HEK293 (cell line): Measurements from ENCODE around the gene HNRNPUL2.

Source experiments
- CTCF ChIA-PET: fragments of 350-600 bp; formaldehyde crosslinking; extraction: SDS; loops from one replicate; lab custom pipeline; 2021; ENCODE audit warnings: antibody characterized with exemption; lab: Yijun Ruan, JAX
- POLR2A ChIA-PET: fragments of 300-600 bp; formaldehyde crosslinking; extraction: SDS; loops from one replicate; lab custom pipeline; 2020; ENCODE audit warnings: antibody characterized with exemption, inconsistent platforms; lab: Yijun Ruan, JAX
- H3K27ac ChIP-seq: fragments of 200-500 bp; sonication (Bioruptor generic); 2 replicates; pipeline ENCODE4 v1.5.1; 2014; ENCODE audit warnings: low read depth, low read length, control low read depth, inconsistent platforms; ENCODE audit errors: extremely low read depth
- H3K36me3 ChIP-seq, 2 experiments: fragments of 200-500 bp in 1 of 2; sonication (Bioruptor generic) in 1 of 2; 1 replicate in 1 of 2; 2 replicates in 1 of 2; pipeline ENCODE4 v1.5.1; 2014 to 2017; ENCODE audit warnings: inconsistent platforms in 2 of 2, low read length in 2 of 2; ENCODE audit not compliant: control insufficient read depth in 2 of 2, insufficient read depth in 1 of 2
- H3K4me1 ChIP-seq: fragments of 200-500 bp; sonication (Bioruptor generic); 2 replicates; pipeline ENCODE4 v1.5.1; 2014; ENCODE audit warnings: mild to moderate bottlenecking, low read length, inconsistent platforms; ENCODE audit not compliant: control insufficient read depth, insufficient read depth
- H3K4me3 ChIP-seq: 2 replicates; pipeline ENCODE4 v1.5.1; 2011; ENCODE audit warnings: low read depth, mild to moderate bottlenecking, control low read depth, low read length, moderate library complexity
- H3K9me3 ChIP-seq: fragments of 200-500 bp; sonication (Bioruptor generic); 2 replicates; pipeline ENCODE4 v1.5.1; 2014; ENCODE audit warnings: low read depth, low read length, inconsistent platforms; ENCODE audit not compliant: control insufficient read depth, insufficient read depth
- SETDB1 ChIP-seq: IDR thresholded peaks from one replicate; pipeline ENCODE4 v1.6.1; 2017; ENCODE audit warnings: mild to moderate bottlenecking, low read length, moderate library complexity, mixed read lengths; ENCODE audit not compliant: insufficient read length
- ZBTB21 ChIP-seq: fragments of 450-650 bp; formaldehyde crosslinking; IDR thresholded peaks from 2 replicates; pipeline ENCODE4 v1.5.1; 2017; ENCODE audit warnings: missing biosample characterization, missing genetic modification characterization
- ZFHX2 ChIP-seq: fragments of 450-650 bp; formaldehyde crosslinking; conservative IDR thresholded peaks from 2 replicates; pipeline ENCODE4 v1.5.1; 2016; ENCODE audit warnings: missing biosample characterization, missing genetic modification characterization
- ZFP37 ChIP-seq: fragments of 450-650 bp; formaldehyde crosslinking; IDR thresholded peaks from 2 replicates; pipeline ENCODE4 v1.5.1; 2016; ENCODE audit warnings: missing biosample characterization, missing genetic modification characterization
- ZNF114 ChIP-seq: fragments of 450-650 bp; formaldehyde crosslinking; IDR thresholded peaks from 2 replicates; pipeline ENCODE4 v1.5.0; 2017; ENCODE audit warnings: missing biosample characterization, missing genetic modification characterization
- ZNF174 ChIP-seq: fragments of 450-650 bp; formaldehyde crosslinking; IDR thresholded peaks from 2 replicates; pipeline ENCODE4 v1.5.0; 2017; ENCODE audit warnings: missing biosample characterization, mild to moderate bottlenecking, missing genetic modification characterization
- ZNF211 ChIP-seq: fragments of 450-650 bp; formaldehyde crosslinking; IDR thresholded peaks from 2 replicates; pipeline ENCODE4 v1.5.1; 2016; ENCODE audit warnings: low read depth, missing biosample characterization, missing genetic modification characterization
- ZNF24 ChIP-seq: fragments of 450-650 bp; formaldehyde crosslinking; IDR thresholded peaks from 2 replicates; pipeline ENCODE4 v1.5.1; 2016; ENCODE audit warnings: missing biosample characterization, missing genetic modification characterization
- ZNF274 ChIP-seq, 2 experiments: fragments of 200-500 bp in 1 of 2; fragments of 450-650 bp in 1 of 2; sonication (Bioruptor generic) in 1 of 2; formaldehyde crosslinking in 1 of 2; IDR thresholded peaks; 2 replicates each; pipeline versions ENCODE4 v1.5.1 to v1.6.1; 2014 to 2016; ENCODE audit warnings: borderline replicate concordance in 1 of 2, inconsistent platforms in 1 of 2, low read length in 1 of 2, missing biosample characterization in 1 of 2, missing genetic modification characterization in 1 of 2
- ZNF292 ChIP-seq: fragments of 450-650 bp; formaldehyde crosslinking; IDR thresholded peaks from 2 replicates; pipeline ENCODE4 v1.5.1; 2016; ENCODE audit warnings: low read depth, missing biosample characterization, missing genetic modification characterization, borderline replicate concordance
- ZNF335 ChIP-seq: fragments of 450-650 bp; formaldehyde crosslinking; conservative IDR thresholded peaks from 2 replicates; pipeline ENCODE4 v1.5.1; 2016; ENCODE audit warnings: missing biosample characterization, missing genetic modification characterization
- ZNF416 ChIP-seq: fragments of 450-650 bp; formaldehyde crosslinking; IDR thresholded peaks from 2 replicates; pipeline ENCODE4 v1.5.1; 2016; ENCODE audit warnings: missing biosample characterization, missing genetic modification characterization
- ZNF48 ChIP-seq: fragments of 450-650 bp; formaldehyde crosslinking; IDR thresholded peaks from 2 replicates; pipeline ENCODE4 v1.5.1; 2016; ENCODE audit warnings: missing biosample characterization, missing genetic modification characterization
- ZNF514 ChIP-seq: fragments of 450-650 bp; formaldehyde crosslinking; IDR thresholded peaks from 2 replicates; pipeline ENCODE4 v1.5.1; 2016; ENCODE audit warnings: missing biosample characterization, missing genetic modification characterization
- ZNF558 ChIP-seq: fragments of 450-650 bp; formaldehyde crosslinking; IDR thresholded peaks from 2 replicates; pipeline ENCODE4 v1.5.1; 2016; ENCODE audit warnings: missing biosample characterization, missing genetic modification characterization
- ZNF596 ChIP-seq: fragments of 450-650 bp; IDR thresholded peaks from 2 replicates; pipeline ENCODE4 v1.5.0; 2018; ENCODE audit warnings: missing biosample characterization, mild to moderate bottlenecking, missing genetic modification characterization, moderate library complexity
- ZNF670 ChIP-seq: fragments of 450-650 bp; formaldehyde crosslinking; IDR thresholded peaks from 2 replicates; pipeline ENCODE4 v1.5.1; 2016; ENCODE audit warnings: missing biosample characterization, missing genetic modification characterization, low read depth
- ZSCAN16 ChIP-seq: fragments of 450-650 bp; formaldehyde crosslinking; IDR thresholded peaks from 2 replicates; pipeline ENCODE4 v1.5.1; 2016; ENCODE audit warnings: missing biosample characterization, missing genetic modification characterization
- ZXDB ChIP-seq: fragments of 450-650 bp; formaldehyde crosslinking; IDR thresholded peaks from 2 replicates; pipeline ENCODE4 v1.5.1; 2016; ENCODE audit warnings: missing biosample characterization, missing genetic modification characterization
- TF ChIP-seq, protein P1 (sequence below): fragments of 450-650 bp; formaldehyde crosslinking; IDR thresholded peaks from 2 replicates; pipeline ENCODE4; 2016; ENCODE audit warnings: missing biosample characterization, missing genetic modification characterization

HNRNPUL2 gene

DNA sequence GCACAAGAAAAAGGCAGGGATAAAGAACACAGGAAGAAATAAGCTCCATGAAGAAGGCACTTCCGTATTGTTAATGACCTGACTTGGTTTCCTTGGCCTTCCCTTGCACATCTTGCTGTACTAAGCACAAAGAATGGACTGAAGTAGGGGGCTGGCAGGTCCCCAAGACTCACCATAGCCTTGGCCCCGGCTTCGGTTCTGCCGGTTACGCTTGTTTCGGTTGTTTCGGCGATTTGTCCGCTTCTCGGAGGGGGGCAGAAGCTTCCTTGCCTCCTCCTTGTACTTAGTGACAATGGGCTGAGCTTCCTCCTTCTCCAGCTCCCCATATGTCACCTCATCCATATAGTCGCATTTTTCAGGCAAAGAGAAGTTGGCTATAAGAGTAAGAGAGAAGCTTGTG is 10.4 kb downstream of the HNRNPUL2 start:
- H3K36me3 ChIP-seq: peaks cover 38 to 96% of the 10 kb centered on the region in 2 experiments
- no peak overlapping the region for H3K27ac ChIP-seq
- H3K4me3 ChIP-seq: no peak overlapping the region
- TF ChIP-seq ZNF114 (tag by site-specific recombination) (no peak), ZNF670 (tag by site-specific recombination) (no peak), ZFP37 (no peak), ZNF174 (tag by site-specific recombination) (no peak), ZSCAN16 (tag by site-specific recombination) (no peak), ZNF558 (no peak), ZNF335 (tag by site-specific recombination) (no peak), ZNF48 (tag by site-specific recombination) (no peak), ZNF211 (tag by site-specific recombination) (no peak), ZXDB (tag by site-specific recombination) (no peak)
- TF ChIP-seq, protein P1, sequence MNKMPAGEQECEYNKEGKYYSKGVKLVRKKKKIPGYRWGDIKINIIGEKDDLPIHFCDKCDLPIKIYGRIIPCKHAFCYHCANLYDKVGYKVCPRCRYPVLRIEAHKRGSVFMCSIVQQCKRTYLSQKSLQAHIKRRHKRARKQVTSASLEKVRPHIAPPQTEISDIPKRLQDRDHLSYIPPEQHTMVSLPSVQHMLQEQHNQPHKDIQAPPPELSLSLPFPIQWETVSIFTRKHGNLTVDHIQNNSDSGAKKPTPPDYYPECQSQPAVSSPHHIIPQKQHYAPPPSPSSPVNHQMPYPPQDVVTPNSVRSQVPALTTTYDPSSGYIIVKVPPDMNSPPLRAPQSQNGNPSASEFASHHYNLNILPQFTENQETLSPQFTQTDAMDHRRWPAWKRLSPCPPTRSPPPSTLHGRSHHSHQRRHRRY (tag by site-specific recombination): no peak
- ChIA-PET POLR2A (interaction anchor here (1.3 to 3.5 kb wide), 3 partner anchors 10 to 37 kb away, joined by 6 to 16 read pairs (median 13); partner anchors contain the start of genes BSCL2, HNRNPUL2 and ZBTB3), CTCF (interaction anchor here (0.6 kb wide), 2 partner anchors 124 to 316 kb away, joined by 3 read pairs; no protein-coding TSS in a partner anchor)
- H3K4me1 ChIP-seq: no peaks in the 10 kb centered on the region
- H3K9me3 ChIP-seq: no peaks in the 10 kb centered on the region

DNA sequence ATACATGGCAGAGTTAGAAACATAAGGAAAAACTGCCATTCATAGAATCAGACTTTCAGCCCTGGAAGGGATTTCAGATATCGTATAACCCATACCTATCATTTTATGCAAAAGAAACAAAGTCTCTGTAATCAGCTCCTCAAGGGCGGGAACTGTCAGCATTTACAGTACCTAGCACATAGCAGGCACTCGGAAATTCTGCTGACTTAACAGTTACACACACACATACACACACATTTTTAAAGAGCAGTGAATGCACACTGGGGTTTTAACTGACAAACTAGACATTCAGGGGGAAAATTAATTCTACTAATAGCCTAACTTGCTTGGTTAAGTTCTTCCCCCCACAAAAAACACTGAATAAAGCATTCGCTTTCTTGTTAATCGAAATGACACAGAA is 11.1 kb downstream of the HNRNPUL2 start:
- no peak for TF ChIP-seq ZNF24 (tag by site-specific recombination)
- Histone ChIP-seq H3K4me1 (no peaks in the 10 kb centered on the region), H3K27ac (no peak overlapping the region), H3K36me3 (peaks cover 38 to 96% of the 10 kb centered on the region in 2 experiments), H3K9me3 (no peaks in the 10 kb centered on the region), H3K4me3 (no peak overlapping the region)
- ChIA-PET CTCF (interaction anchor here (0.6 to 1.0 kb wide), 2 partner anchors 12 to 36 kb away, joined by 3 to 4 read pairs; no protein-coding TSS in a partner anchor), POLR2A (interaction anchor here (1.3 to 3.5 kb wide), 3 partner anchors 10 to 38 kb away, joined by 6 to 13 read pairs (median 11); partner anchors contain the start of genes BSCL2, HNRNPUL2 and ZBTB3)

- CTCF ChIA-PET: interaction anchor here (0.6 to 1.0 kb wide), 2 partner anchors 11 to 36 kb away, joined by 3 to 4 read pairs; no protein-coding TSS in a partner anchor
- Histone ChIP-seq H3K36me3 (peaks cover 35 to 96% of the 10 kb centered on the region in 2 experiments), H3K9me3 (no peaks in the 10 kb centered on the region), H3K27ac (no peak overlapping the region), H3K4me3 (no peak overlapping the region), H3K4me1 (no peaks in the 10 kb centered on the region)
- TF ChIP-seq ZSCAN16 (tag by site-specific recombination): no peak
- no peak for TF ChIP-seq ZNF514 (tag by site-specific recombination)
- no peak for TF ChIP-seq ZNF416
- TF ChIP-seq ZNF274 (IDR thresholded peaks at IDR 0.05; ENCODE audit: low read length): no peak
- no peak for TF ChIP-seq ZNF274 (tag by site-specific recombination; IDR thresholded peaks at IDR 0.05; ENCODE audit: borderline replicate concordance)
- no peak for TF ChIP-seq ZNF670 (tag by site-specific recombination)
- no peak for TF ChIP-seq ZFHX2
- TF ChIP-seq ZBTB21: no peak
- TF ChIP-seq ZNF596: no peak
- no peak for TF ChIP-seq ZNF292 (tag by site-specific recombination)
- TF ChIP-seq SETDB1: no peak
- POLR2A ChIA-PET: interaction anchor here (0.6 to 3.5 kb wide), 4 partner anchors 9 to 116 kb away, joined by 3 to 13 read pairs (median 8); partner anchors contain the start of genes BSCL2, HNRNPUL2, STX5 and ZBTB3
Measured at GRCh38 chr11:62715150-62716130, 11.8 kb downstream of the HNRNPUL2 start.
